Transverse colon (tissue), 4 donors: ENCODE measurements around the gene BMP3.

Source experiments
- CTCF ChIP-seq, 5 experiments: fragments of 200-600 bp in 3 of 5; fragments of 450-650 bp in 2 of 5; sonication (generic) in 3 of 5; IDR thresholded peaks; 1 replicate in 2 of 5; 2 replicates in 3 of 5; pipeline ENCODE4 v1.5.1; 2016 to 2017; ENCODE audit warnings: antibody characterized with exemption in 5 of 5, inconsistent platforms in 3 of 5, mild to moderate bottlenecking in 2 of 5, moderate library complexity in 1 of 5
- POLR2A ChIP-seq: fragments of 450-650 bp; IDR thresholded peaks from one replicate; pipeline ENCODE4 v1.6.1; 2016; ENCODE audit warnings: antibody characterized with exemption, mild to moderate bottlenecking, moderate library complexity
- POLR2AphosphoS5 ChIP-seq, 3 donors: sonication (generic); formaldehyde crosslinking; IDR thresholded peaks; one replicate each; pipeline ENCODE4 v1.6.1; 2016; ENCODE audit warnings: antibody characterized with exemption in 3 of 3

DNA sequence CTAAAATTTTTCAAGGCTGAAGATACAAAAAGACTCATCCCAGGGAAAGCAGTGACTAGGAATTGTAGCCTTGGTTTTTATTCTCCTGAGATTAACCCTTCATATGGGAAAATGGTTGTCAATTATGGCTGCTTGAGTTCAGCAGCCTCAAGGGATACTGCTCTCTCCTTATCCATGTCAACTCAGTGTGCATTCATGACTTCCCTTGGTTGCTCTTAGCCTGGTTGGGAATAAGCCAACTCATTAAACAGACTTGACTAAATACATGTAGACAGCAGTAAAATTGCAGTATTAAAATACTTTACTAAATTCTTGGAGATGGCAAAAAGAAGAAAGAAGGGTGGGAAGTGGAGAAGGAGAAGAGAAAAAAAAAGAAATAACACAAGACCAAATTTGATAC lies 44.5 kb upstream of the BMP3 start:
- TF ChIP-seq CTCF (IDR thresholded peaks at IDR 0.05) (no peak), POLR2AphosphoS5 (IDR thresholded peaks at IDR 0.05) (no peak), POLR2A (no peak)
